A673 (cell line): Measurements from ENCODE around the gene TSEN2. TPM values are rescaled to one million over a fixed set of nuclear protein-coding genes. Genes with fewer than 3 reads are reported as not detected.
"Not testable (repeated sequence)": the region's sequence is repeated elsewhere in the genome, so short reads cannot be mapped to it uniquely, and the experiment has no call there.

ENCODE experiments used
- BruUV-seq: library from RNA; stranded (reverse); fragments of 400-500 nt; replicated peaks from 2 replicates; lab custom pipeline; 2021; lab: Mats Ljungman, UMichigan
- CTCF ChIA-PET: fragments of 300-600 bp; sonication (Branson Sonifier 250); formaldehyde crosslinking; loops from one replicate; lab custom pipeline; 2022; ENCODE audit warnings: antibody characterized with exemption; lab: Charles Lee
- POLR2A ChIA-PET: fragments of 300-600 bp; sonication (Branson Sonifier 250); formaldehyde crosslinking; loops from one replicate; lab custom pipeline; 2022; ENCODE audit warnings: antibody characterized with exemption; ENCODE audit not compliant: low non-redundant PET; lab: Charles Lee
- DNase-seq: peaks from one replicate; pipeline ENCODE4 v3.0.0-alpha.2; 2015; ENCODE audit warnings: low spot score
- H3K27ac ChIP-seq: fragments of 200-600 bp; sonication (generic); 2 replicates; pipeline ENCODE4 v1.5.1; 2016; ENCODE audit warnings: mixed run types, low read depth, mild to moderate bottlenecking, mixed read lengths, antibody characterized with exemption, low read length; ENCODE audit not compliant: poor library complexity, severe bottlenecking
- H3K27me3 ChIP-seq: fragments of 200-600 bp; sonication (generic); replicated peaks from 2 replicates; pipeline ENCODE4 v1.6.1; 2017; ENCODE audit warnings: mixed run types, low read depth, mild to moderate bottlenecking, mixed read lengths, antibody characterized with exemption, low read length; ENCODE audit not compliant: insufficient read depth, poor library complexity
- H3K36me3 ChIP-seq: fragments of 200-600 bp; sonication (generic); 2 replicates; pipeline ENCODE4 v1.6.1; 2016; ENCODE audit warnings: mixed run types, mild to moderate bottlenecking, mixed read lengths, antibody characterized with exemption, low read length; ENCODE audit not compliant: insufficient read depth, poor library complexity, severe bottlenecking
- H3K4me1 ChIP-seq: fragments of 200-600 bp; sonication (generic); 2 replicates; pipeline ENCODE4 v1.6.1; 2017; ENCODE audit warnings: mixed run types, mild to moderate bottlenecking, mixed read lengths, antibody characterized with exemption, low read length; ENCODE audit not compliant: insufficient read depth, poor library complexity, severe bottlenecking
- H3K4me3 ChIP-seq: fragments of 200-600 bp; sonication (generic); 2 replicates; pipeline ENCODE4 v1.5.1; 2016; ENCODE audit warnings: low read depth, mixed run types, mild to moderate bottlenecking, mixed read lengths, low read length; ENCODE audit not compliant: poor library complexity, severe bottlenecking
- H3K9me3 ChIP-seq: fragments of 200-600 bp; sonication (generic); 2 replicates; pipeline ENCODE4 v1.6.1; 2016; ENCODE audit warnings: mixed run types, low read depth, mild to moderate bottlenecking, mixed read lengths, antibody characterized with exemption, low read length; ENCODE audit not compliant: poor library complexity, severe bottlenecking
- EZH2 ChIP-seq: fragments of 200-600 bp; sonication (generic); IDR thresholded peaks from 2 replicates; pipeline ENCODE4 v1.6.1; 2017; ENCODE audit warnings: borderline replicate concordance, low read depth, mild to moderate bottlenecking, mixed read lengths, antibody characterized with exemption, low read length; ENCODE audit not compliant: poor library complexity, severe bottlenecking
- intact Hi-C: fragments of 100-400 bp; cut with micrococcal nuclease; formaldehyde crosslinking; loops from one replicate; pipeline ENCODE4 v1.10.0; 2022; ENCODE audit not compliant: unreplicated experiment
- total RNA-seq: library from RNA; stranded (reverse); gene quantifications from 2 replicates; pipeline ENCODE4 v1.2.3, GENCODE V29; 2021
- TF ChIP-seq, protein P1 (sequence below): fragments of 300-800, 200-600 bp; sonication (generic); conservative IDR thresholded peaks from 2 replicates; pipeline ENCODE4 v1.5.1; 2017; ENCODE audit warnings: low read depth, mild to moderate bottlenecking, antibody characterized with exemption, low read length, moderate library complexity, mixed read lengths

The TSEN2 gene
- total RNA-seq, 1 experiment from 2014 or later, result 34.5 TPM

DNA sequence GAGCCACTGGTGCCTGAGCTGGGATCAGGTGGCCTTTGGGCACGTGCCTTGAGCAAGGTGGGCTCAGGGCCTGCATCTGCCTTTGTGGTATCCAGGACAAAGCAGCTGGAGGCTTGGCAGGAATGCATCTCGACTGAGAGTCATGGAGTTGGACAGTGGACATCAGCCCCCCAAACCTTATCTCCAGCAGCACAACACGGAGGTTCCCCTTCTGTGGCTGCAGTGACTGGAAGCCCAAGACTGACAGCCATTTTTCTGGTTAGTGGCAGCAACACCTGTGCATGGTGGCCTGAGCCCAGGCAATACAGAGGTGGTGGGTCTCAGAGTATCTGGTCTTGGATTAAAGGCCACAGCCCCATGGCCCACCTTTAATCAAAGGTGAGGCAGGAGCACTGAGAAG, 27.8 kb upstream of the TSEN2 start:
- Histone ChIP-seq H3K4me3 (no peak overlapping the region), H3K27me3 (no peaks in the 10 kb centered on the region), H3K4me1 (no peaks in the 10 kb centered on the region), H3K27ac (no peak overlapping the region), H3K36me3 (no peaks in the 10 kb centered on the region), H3K9me3 (no peaks in the 10 kb centered on the region)
- POLR2A ChIA-PET, result no interaction called here
- no peak for DNase-seq
- BruUV-seq, result no TSS peak
- CTCF ChIA-PET, result no interaction called here
- intact Hi-C loops, result no loop called here
- TF ChIP-seq EZH2, result no peak
- TF ChIP-seq, protein P1, sequence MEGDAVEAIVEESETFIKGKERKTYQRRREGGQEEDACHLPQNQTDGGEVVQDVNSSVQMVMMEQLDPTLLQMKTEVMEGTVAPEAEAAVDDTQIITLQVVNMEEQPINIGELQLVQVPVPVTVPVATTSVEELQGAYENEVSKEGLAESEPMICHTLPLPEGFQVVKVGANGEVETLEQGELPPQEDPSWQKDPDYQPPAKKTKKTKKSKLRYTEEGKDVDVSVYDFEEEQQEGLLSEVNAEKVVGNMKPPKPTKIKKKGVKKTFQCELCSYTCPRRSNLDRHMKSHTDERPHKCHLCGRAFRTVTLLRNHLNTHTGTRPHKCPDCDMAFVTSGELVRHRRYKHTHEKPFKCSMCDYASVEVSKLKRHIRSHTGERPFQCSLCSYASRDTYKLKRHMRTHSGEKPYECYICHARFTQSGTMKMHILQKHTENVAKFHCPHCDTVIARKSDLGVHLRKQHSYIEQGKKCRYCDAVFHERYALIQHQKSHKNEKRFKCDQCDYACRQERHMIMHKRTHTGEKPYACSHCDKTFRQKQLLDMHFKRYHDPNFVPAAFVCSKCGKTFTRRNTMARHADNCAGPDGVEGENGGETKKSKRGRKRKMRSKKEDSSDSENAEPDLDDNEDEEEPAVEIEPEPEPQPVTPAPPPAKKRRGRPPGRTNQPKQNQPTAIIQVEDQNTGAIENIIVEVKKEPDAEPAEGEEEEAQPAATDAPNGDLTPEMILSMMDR, result no peak

DNA sequence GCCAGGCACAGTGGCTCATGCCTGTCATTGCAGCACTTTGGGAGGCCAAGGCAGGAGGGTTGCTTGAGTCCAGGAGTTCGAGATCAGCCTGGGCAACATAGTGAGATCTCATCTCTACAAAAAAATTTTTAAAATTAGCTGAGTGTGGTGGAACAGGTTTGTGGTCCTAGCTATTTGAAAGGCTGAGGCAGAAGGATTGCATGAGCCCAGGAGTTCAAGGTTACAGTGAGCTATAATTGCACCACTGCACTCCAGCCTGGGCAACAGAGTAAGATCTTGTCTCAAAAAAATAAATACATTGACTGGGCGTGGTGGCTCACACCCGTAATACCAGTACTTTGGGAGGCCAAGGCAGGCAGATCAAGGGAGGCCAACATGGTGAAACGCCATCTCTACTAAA, 26.9 kb upstream of the TSEN2 start:
- H3K9me3 ChIP-seq, H3K4me3 ChIP-seq, POLR2A ChIA-PET, BruUV-seq, H3K27me3 ChIP-seq, intact Hi-C loops, H3K27ac ChIP-seq, H3K4me1 ChIP-seq, DNase-seq, H3K36me3 ChIP-seq: not testable (repeated sequence)
- CTCF ChIA-PET, result interaction anchor here (1.0 kb wide), 1 partner anchor 22 kb away, joined by 3 read pairs; no protein-coding TSS in a partner anchor

DNA sequence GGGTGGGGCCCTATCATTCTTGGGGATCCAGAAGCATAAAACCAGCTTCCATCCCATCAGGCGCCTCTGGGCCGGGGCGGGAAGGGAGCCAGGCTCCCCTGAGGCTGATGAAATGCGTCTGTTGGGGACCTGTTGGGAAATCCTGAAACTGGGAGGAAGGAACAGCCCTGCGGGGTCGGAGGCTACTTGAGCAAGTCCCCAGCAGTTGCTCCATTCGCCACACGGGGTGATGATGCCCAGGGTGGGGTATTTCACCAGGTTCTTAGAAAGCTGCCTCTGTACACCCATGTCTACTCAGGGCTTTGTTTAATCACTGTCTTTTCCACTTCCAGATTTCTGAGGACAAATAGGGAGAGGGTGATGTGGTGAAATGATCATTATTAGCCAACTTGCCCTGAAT, 25.4 kb upstream of the TSEN2 start:
- no peaks in the 10 kb centered on the region for H3K27me3 ChIP-seq
- no peak overlapping the region for H3K4me3 ChIP-seq
- H3K36me3 ChIP-seq, result no peaks in the 10 kb centered on the region
- TF ChIP-seq, protein P1, result no peak
- no peak for TF ChIP-seq EZH2
- POLR2A ChIA-PET, result no interaction called here
- no peak overlapping the region for H3K27ac ChIP-seq
- no peaks in the 10 kb centered on the region for H3K9me3 ChIP-seq
- BruUV-seq, result no TSS peak
- CTCF ChIA-PET, result no interaction called here
- H3K4me1 ChIP-seq, result no peaks in the 10 kb centered on the region
- DNase-seq, result no peak
- intact Hi-C loops, result no loop called here

DNA sequence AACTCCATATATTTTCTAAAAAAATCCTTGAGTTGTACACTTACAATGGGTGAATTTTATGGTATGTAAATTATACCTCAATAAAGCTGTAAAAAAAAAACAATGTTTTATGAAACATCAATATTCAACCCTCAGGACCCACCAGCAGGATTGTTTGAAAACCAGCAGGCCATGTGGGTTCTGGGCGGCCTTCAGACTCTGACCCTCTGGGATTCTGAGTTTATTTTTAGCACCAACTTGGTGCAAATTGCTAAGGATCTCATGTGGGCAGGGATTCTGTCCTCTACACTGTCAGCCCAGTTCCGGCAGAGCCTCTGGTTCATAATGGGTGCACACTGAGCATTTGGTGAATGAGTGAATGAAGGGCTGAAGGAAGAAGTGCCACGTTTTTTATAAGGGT, 24.2 kb upstream of the TSEN2 start:
- Histone ChIP-seq H3K4me1 (no peaks in the 10 kb centered on the region), H3K36me3 (no peaks in the 10 kb centered on the region), H3K4me3 (no peak overlapping the region), H3K9me3 (no peaks in the 10 kb centered on the region), H3K27ac (no peak overlapping the region), H3K27me3 (no peaks in the 10 kb centered on the region)
- intact Hi-C loops, result loop anchor here (10.0 kb wide), 1 partner anchor 155 kb away; no protein-coding TSS in a partner anchor
- no peak for DNase-seq
- BruUV-seq, result no TSS peak
- ChIA-PET CTCF (no interaction called here), POLR2A (no interaction called here)
- TF ChIP-seq EZH2, result no peak
- TF ChIP-seq, protein P1, result no peak
